GM20431 (cell line): Measurements from ENCODE around the gene FNDC3A.
"Not testable (repeated sequence)": the region's sequence is repeated elsewhere in the genome, so short reads cannot be mapped to it uniquely, and the experiment has no call there.

Experiments used
- in situ Hi-C: fragments of 300-500 bp; cut with MseI, MboI; formaldehyde crosslinking; loops from one replicate; pipeline ENCODE4 v1.15.0; 2020; ENCODE audit warnings: low sequenced_read_pairs; ENCODE audit not compliant: unreplicated experiment

The FNDC3A gene

GRCh38 chr13:49030213-49030612 is 54.5 kb downstream of the FNDC3A start:
- in situ Hi-C loops = no loop called here

GRCh38 chr13:49040872-49041271 is 65.2 kb downstream of the FNDC3A start:
- in situ Hi-C loops = no loop called here

- in situ Hi-C loops = no loop called here
These were observed 66.8 kb downstream of the FNDC3A start for GRCh38 chr13:49042476-49042875.

GRCh38 chr13:49044008-49044407 is 68.3 kb downstream of the FNDC3A start:
- in situ Hi-C loops = no loop called here

GRCh38 chr13:49044836-49045235 is 69.1 kb downstream of the FNDC3A start:
- in situ Hi-C loops = no loop called here

GRCh38 chr13:49046002-49046401 is 70.3 kb downstream of the FNDC3A start:
- in situ Hi-C loops = no loop called here

- in situ Hi-C loops = no loop called here
These were observed 70.8 kb downstream of the FNDC3A start for GRCh38 chr13:49046519-49046918.

GRCh38 chr13:49052813-49053212 is 77.1 kb downstream of the FNDC3A start:
- in situ Hi-C loops = no loop called here

- in situ Hi-C loops = no loop called here
These were observed 77.5 kb downstream of the FNDC3A start for GRCh38 chr13:49053215-49053614.

- in situ Hi-C loops = no loop called here
These were observed 78.2 kb downstream of the FNDC3A start for GRCh38 chr13:49053906-49054305.

GRCh38 chr13:49055021-49055420 is 79.3 kb downstream of the FNDC3A start:
- in situ Hi-C loops = no loop called here

GRCh38 chr13:49057176-49057575 is 81.5 kb downstream of the FNDC3A start:
- in situ Hi-C loops = no loop called here

- in situ Hi-C loops = no loop called here
These were observed 83.0 kb downstream of the FNDC3A start for GRCh38 chr13:49058761-49059160.

GRCh38 chr13:49060678-49061387 is 85.1 kb downstream of the FNDC3A start:
- in situ Hi-C loops = no loop called here

GRCh38 chr13:49061388-49061752 is 85.7 kb downstream of the FNDC3A start:
- in situ Hi-C loops = not testable (repeated sequence)

GRCh38 chr13:49062297-49062896 is 86.7 kb downstream of the FNDC3A start:
- in situ Hi-C loops = no loop called here

- in situ Hi-C loops = no loop called here
These were observed 87.3 kb downstream of the FNDC3A start for GRCh38 chr13:49063011-49063410.

- in situ Hi-C loops = no loop called here
These were observed 87.8 kb downstream of the FNDC3A start for GRCh38 chr13:49063497-49063896.

- in situ Hi-C loops = no loop called here
These were observed 88.8 kb downstream of the FNDC3A start for GRCh38 chr13:49064476-49064875.

GRCh38 chr13:49066856-49067255 is 91.1 kb downstream of the FNDC3A start:
- in situ Hi-C loops = no loop called here

- in situ Hi-C loops = not testable (repeated sequence)
These were observed 92.8 kb downstream of the FNDC3A start for GRCh38 chr13:49068498-49068897.

- in situ Hi-C loops = not testable (repeated sequence)
These were observed 94.3 kb downstream of the FNDC3A start for GRCh38 chr13:49070021-49070420.
